GM04504 (cell line): ENCODE measurements around the gene ANKRD28.

Source experiments
- DNase-seq: peaks from one replicate; pipeline ENCODE4 v3.0.0-alpha.2; 2012; ENCODE audit warnings: low read depth

The ANKRD28 gene

DNA sequence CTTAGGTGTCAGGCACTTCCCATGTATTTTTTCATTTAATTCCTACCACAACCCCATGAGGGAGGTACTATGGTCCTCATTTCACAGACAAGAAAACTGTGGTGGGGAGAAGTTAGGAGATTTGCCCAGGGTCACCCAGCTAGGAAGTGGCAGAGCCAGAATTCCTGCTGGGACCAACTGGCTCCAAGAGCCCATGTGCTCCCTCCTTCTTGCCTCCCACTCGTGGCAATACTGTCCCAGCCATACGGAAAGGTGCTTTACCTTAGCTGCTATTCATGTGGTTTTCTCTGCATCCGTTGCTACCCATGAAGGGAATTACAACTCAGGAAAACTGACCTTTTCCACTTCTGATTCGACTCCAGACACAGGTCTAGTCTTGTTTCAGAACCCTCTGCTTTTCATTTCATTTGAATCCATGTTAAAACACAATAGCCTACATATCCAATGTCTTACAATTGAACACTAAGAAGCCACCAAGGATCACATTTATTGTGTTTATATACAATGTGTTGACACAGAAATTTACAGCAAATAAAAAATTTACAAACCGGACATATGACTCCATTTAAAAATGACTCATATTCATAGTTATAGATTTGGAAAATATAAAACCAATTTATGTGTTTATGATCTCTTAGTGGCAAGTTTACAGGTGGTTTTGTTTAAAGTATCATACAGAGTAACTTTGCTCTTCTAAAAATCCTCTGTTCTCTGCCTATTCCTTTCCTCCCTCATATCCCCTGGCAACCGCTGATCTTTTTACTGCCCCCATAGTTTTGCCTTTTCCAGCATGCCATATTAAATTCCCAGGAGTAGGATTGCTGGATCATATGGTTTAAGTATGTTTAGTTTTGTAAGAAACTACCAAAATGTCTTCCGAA lies 137.5 kb downstream of the ANKRD28 start:
- no peak for DNase-seq

DNA sequence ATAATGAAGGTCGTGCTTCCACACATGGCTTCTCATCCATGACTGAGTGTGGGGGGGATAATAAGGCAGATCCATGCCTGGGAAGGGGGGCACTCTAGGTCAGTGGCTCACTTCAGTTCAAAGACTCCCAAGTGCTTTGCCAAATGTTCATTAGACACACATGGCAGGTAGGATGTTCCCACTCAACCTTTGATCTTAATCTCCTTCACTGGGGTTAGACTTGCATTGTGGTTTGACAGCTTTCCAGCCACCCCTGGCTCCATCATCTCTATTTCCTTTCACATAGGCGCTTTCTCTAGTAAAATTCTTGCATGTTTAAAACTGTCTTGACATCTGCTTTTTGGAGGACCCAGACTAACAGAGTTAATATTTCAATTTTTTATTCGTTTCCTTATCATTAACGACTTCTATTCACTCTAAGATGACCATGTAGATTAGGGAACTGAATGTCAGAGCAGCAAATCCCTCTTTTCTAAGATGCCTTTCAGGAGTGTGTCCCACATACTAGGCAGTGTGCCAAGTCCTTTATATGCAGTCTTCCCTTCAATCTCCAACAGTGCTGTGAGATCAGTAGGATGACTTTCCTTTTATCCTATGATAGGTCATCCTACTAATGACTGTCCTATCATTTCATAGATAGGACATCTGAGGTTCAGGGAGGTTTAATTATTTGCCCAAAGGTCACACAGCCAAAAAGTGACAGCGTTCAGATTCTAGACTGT lies 138.4 kb downstream of the ANKRD28 start:
- DNase-seq: no peak

DNA sequence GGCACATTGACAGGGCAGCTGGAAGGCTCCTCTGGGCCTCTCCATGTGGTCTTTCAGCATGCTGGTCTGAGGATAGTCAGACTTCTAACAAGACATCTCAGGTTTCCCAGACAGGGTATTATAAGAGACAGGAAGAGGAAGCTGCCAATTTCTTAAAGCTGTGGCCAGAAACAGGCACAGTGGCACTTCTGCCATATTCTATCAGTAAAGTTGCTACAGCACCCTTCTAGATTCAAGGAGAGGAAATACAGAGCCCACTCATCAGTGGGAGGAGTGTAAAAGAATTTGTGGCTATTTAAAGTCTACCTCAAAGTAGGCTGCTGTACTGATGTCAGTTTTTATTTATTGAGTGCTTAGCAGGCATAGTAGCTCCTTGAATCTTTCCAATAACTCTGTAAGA lies 140.8 kb downstream of the ANKRD28 start:
- no peak for DNase-seq

DNA sequence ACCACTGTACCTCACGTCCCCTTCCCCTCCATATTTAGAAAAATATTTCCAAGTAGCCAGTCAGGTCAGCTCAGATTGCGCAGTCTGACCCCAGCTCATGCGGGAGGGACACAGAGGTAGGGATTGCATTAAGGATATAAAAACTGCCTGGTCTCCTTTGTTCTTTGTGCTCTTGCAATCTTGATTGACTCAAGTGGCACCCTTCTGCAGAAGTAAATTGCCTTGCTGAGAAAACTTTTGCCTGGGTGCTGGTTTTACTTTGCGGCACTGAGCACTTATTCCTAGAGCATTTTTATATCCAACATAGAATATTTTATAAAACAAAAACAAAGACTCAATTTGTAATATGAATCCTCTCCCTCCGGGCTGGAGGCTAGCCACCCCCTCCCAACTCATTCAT lies 141.4 kb downstream of the ANKRD28 start:
- DNase-seq: no peak

DNA sequence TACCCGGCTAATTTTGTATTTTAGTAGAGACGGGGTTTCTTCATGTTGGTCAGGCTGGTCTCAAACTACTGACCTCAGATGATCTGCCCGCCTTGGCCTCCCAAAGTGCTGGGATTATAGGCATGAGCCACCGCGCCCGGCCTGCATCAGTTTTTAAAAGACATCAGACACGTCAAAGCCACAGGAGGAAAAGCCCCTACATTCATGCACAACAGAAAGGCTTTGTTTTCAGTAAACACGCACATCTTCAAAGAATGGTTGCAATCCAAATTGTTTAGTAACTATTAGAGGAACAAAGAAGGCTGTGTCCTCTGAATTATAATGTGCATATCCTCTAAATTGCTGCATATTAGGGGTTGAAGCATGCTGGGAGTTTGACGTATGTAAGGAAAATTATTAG lies 142.9 kb downstream of the ANKRD28 start:
- no peak for DNase-seq

DNA sequence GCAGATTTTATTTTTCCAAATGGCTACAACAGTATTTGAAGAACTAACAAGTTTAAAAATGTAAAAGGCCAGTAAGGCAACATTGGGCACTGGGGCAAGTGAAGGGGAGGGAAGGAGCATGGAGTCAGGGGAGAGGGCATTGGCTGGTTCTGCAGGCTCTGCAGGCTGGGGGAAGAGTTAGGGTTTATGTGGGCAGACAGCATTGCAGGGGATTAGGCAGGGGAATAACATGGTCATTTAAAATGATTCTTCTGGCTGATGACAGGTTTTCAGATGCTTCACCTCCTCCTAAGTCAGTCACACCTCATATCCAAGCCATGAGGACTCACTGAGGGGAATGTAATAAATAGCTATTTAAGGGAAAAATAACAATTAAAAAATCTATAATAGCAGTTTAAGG lies 143.7 kb downstream of the ANKRD28 start:
- no peak for DNase-seq

DNA sequence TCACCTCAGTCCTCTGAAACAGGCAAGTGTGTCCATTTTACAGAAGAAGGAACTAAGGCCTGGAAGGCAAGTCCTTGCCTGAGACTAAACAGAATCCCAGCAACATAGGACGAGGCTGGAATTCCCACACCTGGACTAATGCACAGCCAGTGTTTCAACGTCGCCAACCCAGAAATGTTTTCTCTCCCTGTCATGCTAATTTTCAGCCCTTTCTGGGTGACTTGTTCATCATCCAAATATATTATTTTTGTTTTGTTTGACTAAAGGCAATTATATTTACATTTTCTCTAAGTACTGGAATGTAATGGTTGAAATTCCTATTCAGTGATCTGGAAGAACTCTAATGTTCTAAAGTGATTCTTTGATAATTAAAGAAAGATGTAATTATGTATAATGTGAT lies 144.5 kb downstream of the ANKRD28 start:
- DNase-seq: no peak

DNA sequence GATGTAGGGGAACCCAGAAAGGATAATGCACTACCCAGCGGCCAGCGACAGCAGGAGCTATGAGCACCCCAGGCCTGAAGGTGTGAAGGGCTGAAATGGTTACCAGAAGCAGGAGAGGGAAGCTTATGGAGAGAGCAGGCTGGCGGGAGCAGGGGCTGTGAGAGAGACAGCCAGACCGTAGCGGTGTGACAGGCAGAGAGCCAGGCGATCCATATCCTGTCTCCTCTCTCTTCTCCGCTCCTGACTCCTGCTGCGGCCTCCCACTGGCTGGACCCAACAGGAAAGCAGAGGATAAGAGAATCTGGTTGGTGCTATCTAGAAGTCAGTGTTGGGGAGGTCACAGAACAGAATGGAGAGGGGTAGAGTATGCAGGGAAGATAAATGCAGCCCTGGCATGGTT lies 146.4 kb downstream of the ANKRD28 start:
- DNase-seq: no peak

DNA sequence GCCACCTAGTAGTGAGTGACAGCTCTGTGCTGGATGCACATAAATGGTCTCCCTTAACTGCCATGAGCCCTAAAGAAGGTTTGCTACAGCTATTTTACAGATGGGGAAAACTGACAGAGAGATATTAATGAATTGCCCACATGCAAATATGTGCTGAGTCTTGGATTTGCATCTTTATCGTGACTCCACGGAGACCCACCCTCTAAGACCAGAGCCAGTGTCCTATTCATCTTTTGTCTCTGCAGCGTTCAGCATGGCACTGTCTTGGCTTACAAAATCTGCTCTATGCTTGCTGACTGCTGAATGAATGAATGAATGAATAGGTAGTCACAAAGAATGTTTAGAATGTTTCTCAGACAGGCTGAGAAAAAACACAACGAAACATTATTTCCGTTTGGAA lies 147.9 kb downstream of the ANKRD28 start:
- no peak for DNase-seq

DNA sequence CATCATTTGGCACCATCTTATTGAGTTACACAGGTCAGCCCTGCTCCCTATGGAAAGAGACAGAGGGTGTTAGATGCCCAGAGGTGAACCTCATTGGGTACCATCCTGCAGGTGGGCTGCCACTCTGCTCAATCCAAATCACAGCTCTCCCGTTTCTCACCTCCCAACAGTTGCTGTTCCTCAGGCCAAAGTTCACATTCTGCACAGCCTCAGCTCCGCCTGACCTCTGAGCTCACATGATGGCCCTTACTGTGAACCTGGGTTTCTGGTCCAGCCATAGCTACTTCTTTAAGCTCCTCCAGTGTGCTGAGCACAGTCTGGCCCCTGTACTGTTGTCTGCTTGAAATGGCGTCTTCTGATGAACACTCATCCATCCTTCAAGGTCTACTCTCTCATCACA lies 148.4 kb downstream of the ANKRD28 start:
- no peak for DNase-seq

DNA sequence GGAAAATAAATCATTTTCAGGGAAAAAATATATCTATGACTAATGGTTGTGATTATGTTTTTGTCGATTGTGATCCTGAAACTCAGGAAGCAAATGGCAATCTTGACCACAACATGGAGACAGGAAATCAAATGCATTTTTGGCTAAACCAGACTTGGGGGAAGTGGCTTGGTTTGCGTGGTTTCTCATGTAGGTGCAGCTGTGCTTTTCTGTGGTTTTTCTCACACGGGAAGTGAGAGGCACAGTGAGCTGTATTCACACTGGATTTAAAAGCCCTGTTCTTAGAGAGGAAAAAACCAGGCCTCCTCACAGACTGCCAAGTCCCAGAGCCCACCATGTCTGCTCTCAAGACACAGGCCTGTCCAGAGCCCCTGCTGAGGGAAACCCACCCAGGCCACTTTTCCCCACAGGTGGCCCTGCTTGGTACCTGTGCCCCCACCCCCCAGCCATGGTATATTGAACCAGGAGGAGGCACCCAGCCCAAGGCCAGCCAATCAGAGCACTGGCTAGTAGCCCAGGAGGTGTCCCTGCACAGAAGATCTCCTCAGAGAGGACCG lies 150.1 kb downstream of the ANKRD28 start:
- DNase-seq: peak; percentile 93

DNA sequence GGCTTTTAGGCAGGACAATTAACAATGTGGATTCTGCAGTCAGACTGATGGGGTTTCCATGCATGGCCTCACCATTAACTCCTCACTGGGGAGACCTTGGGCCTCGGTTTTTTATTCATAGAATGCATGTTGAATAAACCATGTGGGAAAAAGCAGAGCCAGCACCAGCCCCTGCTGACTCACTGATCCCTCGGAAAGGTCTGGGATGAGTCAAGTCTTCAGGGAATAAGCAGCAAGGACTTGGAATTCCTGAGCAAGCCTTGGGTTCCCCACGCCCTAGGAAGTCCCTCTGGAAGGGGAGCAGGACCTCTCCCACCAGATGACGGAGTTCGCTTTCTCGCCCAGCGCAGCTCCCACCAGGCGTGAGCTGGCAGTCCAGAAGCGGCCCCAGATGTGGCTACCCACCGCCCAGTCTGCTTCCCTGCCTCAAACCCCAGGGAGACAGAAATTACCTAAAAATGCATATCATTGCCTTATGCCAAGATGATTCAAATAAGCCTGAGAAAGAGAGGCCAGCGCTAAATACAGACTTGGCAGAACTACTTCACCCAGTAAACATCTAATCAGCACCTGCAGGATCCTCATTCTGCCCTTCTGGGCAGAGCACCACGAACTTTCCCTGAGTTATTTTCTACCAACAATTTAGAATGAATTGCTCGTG lies 150.8 kb downstream of the ANKRD28 start:
- peak; percentile 99 for DNase-seq

DNA sequence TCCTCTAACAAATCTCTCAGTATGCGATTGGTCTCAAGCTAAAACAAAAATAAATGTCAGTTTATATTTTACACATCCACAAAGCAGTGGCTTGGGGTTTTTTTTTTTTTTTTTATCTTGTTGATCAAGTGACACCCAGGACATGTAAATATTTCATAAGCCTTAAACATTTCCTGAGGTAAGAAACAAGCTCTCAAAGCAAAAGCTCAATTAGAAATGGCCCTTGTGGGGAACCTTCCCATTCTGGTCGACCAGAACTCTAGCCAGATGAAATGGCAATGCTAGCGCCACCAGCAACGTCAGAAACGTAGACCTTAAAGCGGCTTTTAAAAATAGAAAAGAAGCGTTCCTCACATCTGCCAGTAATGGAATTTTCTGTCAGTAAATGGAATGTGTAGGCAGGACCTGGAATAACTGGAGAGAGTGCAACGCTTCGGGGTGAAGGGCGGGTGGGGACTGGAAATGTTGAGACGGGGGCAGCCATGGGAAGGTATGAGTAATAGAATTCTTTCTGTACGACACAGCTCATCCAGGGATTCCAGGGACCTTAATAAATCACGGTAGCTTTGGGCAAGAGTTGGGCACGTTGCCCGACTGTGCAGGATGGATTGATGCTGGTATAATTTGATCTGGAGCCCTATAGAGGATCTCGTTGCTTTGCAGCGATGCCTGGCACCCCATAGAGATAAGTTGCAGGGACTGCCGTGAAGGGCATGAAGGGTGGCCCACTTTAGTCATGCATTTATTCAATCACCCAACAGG lies 151.9 kb downstream of the ANKRD28 start:
- DNase-seq: peak; percentile 83

DNA sequence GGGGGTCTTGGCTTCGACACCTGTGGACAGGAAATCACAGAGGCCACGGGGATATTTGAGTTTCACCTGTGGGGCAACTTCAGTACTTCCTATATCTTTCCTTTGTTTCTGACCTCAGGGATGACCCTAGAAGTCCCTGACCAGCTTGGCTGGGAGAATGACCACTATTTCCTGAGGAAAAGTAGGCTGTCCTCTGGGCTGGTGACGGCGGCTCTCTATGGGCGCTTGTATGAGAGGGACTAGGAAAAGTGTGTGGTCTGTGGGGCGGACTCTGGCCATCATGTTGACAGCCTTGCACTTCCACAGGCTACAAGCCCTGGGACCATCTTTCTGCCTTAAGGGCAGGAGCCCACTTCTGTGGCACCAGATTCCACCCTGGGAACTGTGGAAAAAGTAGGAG lies 152.5 kb downstream of the ANKRD28 start:
- DNase-seq: no peak

DNA sequence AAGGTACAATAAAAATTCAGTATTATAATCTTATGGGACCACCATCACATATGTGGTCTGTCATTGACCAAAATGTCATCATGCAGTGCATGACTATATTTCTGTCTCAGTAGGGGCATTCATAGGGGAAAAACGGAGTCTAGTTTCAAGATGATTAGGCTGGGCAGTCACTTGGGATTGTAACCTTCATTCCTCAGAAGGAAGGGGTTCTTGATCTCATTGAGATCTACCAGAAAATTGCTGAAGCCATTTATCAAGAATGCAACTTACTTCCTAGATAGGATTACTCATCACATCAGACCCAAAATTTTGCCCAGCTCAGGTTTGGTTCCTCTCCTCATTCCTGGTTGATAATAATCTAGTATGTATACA lies 158.9 kb downstream of the ANKRD28 start:
- DNase-seq: no peak

DNA sequence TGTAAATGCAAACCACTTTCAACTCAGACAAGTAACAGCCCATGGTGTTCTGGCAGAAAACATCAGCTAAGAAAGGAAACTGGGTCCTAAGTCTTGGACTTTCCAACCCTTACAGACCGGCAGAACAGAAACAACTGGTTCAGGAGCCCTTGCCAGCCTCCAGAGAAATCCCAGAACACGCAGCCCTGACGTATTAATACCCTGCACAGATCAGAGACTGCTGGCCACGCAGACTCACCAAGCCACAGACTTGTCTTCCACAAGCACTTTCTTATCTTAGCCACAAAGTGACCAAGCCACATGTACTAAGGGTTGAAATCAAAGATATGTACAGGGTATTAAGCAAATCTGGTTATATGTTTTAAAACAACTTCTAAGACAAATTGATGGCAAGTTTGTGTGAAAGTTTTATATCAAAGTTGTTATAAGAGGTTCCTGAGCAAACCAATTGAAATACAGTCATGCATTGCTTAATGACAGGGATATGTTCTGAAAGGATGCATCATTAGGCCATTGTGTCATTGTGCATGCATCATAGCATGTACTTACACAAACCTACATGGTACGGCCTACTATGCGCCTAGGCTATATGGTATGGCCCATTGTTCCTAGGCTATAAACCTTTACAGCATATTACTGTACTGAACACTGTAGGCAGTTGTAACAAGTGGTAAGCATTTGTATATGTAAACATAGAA lies 159.4 kb downstream of the ANKRD28 start:
- DNase-seq: no peak

DNA sequence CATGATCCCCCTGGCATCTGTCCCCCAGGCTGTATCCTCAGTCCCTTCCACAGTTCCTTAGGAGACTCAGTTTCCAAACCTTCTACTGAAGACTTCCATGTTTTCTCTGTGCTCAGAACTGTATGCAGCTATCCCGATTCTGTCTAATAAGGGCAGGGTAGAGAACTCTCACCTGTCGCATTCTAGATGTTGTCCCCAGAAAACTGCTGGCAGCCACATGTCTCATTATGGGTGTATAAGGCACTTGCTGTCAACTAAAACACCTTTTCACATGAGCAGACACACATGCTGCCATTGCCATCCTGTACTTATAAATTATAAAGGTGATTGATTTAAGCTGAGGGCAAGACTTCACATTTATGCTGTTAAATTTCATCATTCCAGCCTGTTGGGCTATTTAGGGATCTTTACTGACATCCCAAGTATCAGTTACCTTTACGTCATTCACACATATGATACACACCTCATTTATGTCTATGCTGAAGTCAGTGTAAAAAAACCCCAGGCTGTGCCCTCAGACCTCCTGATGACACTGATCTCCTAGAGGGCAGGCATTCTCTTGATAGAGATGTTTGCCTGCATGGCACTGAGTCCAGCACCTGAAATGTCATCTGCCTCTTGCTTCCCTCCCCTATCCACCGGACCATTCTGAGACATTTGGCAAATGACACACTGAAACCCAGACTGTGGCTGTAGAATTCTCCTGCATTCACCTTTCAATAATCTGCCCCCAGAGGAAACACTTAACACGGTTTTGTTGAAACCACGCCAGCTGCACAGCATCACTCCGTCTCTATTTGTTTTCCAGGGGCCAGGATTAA lies 160.4 kb downstream of the ANKRD28 start:
- no peak for DNase-seq

DNA sequence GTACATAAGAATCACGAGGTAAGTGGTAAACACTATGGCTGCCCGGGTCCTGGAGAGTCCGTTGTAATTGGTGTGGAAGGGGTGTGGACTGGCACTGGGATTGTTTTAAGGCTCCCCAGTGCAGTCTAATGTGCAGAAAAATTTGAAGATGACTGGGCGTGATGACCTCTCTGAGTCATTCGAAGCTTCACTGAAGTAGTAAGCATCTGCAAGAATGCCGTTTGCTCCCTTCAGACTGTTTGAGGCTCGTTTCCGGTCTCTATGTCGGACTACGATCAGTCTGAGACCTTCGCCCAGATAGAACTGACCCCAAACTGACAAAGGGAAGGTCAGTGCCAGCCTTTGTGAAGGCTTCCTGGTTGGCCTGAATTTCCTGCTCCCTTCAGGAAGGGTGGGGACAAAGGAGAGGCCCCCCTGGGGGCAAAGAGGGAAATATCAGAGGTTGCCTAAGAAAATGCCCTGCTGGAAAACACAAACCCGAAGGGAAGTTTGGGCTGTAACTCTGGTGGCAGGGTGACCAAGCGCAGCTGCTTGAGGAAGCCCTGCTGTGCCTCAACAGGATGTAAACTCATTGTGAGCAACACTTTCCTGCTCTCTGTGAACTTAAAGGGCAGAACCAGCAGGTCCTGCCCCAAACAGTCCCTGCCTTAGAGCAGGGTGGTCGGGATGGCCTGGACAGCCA lies 161.6 kb downstream of the ANKRD28 start:
- DNase-seq: peak; percentile 91

DNA sequence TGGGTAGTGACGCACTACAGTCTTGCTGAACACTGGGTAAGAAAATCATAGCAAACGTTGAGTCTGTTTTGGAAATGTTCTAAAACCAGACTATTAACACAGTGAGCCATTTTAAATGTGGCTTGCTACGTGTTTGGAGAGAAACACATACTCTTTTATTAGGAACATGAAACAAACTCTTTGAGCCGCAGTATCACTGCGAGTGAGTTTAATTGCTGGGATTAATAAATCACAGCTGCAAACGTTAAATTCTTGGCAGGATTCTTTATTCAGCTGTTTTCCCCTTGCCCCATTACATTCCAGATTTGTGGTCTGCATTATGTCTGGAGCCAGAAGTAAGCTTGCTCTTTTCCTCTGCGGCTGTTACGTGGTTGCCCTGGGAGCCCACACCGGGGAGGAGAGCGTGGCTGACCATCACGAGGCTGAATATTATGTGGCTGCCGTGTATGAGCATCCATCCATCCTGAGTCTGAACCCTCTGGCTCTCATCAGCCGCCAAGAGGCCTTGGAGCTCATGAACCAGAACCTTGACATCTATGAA lies 162.6 kb downstream of the ANKRD28 start:
- peak; percentile 83 for DNase-seq

DNA sequence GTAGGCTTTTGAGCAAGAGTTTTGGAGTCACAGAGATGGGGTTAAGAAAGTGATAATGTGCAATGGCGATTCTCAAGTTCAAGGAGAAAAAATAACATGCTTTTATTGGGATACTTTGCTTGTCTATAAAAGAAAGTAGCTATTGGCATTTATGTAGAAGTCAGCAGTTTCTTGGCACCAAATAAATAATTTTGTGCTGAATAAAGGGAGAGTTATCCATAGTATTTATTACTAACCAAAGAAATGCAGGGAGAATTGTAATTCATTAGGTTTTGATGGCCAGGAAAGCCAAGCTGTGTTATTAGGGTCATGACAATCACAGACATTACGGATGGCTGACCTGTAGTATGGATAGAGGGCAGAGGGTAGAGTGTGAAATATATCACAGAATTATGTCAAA lies 163.1 kb downstream of the ANKRD28 start:
- no peak for DNase-seq
